Measurements from ENCODE around the gene COL6A3.

The COL6A3 gene

DNA sequence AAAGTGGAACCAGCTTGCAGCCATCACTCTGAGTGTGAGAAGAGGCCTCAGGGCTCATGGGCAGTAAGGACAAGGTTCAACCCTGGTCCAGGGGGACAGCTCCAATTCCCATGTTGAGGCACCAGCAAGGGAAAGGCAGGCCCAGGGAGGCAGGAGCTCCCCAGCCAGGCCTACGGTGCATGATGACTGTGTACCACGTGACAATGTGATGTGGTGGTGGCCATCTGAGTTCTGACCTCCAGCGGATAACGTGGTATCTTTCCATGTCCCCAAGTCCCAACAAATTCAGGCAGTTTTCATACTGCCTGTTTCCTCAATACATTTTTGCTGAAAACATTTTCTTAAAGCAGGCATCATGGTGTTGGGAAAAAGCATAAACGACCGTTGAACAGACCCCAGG, 36.1 kb upstream of the COL6A3 start:
- no peaks in the 10 kb centered on the region for H3K9me3 ChIP-seq (ENCODE audit: control insufficient read depth, low read depth, low read length)
- no peak overlapping the region for H3K27ac ChIP-seq (ENCODE audit: low read length)
- no peaks in the 10 kb centered on the region for H3K36me3 ChIP-seq (ENCODE audit: control insufficient read depth, low read depth, low read length)
- peaks cover 9% of the 10 kb centered on the region for H3K4me1 ChIP-seq (ENCODE audit: control insufficient read depth, low read depth, low read length)
- H3K4me3 ChIP-seq (ENCODE audit: low read length) = no peak overlapping the region
- no peak overlapping the region for H3K9ac ChIP-seq (ENCODE audit: low read length)
- H3K27me3 ChIP-seq (ENCODE audit: control insufficient read depth, insufficient read depth, low read length) = peaks cover 3% of the 10 kb centered on the region

DNA sequence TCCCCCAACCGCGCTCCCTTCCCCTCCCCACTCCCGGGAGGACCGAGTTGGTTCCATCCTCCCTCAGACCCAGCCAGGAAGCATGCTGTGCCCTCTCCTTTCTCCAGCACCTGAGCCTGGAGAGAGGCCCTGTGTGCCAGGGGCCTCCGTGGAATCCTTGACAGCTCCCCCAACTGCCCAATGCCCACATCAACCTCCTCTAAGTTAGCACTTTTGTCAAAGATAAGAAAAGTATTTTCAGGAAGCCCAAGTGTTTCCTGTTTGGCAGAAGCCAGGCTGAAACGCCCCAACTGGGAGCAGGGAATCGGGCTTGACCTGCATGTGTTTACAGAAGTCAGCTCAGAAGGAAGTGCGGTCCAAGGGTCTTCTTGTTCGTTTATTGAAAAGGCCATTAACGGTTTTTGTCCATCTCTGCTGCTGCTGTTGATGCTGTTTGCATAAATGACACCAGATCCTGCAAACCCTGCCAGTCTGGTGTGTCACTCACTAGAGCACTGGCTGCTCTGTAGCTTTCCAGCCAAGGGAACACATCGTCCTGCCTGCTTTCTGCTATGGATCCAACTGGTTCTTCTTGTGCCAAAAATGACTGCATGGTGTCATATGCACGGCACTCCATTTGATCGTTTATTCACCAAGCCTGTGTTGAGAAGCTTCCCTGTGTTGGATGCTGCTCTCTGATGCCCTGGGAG, 35.4 kb upstream of the COL6A3 start:
- peaks cover 9% of the 10 kb centered on the region for H3K4me1 ChIP-seq (ENCODE audit: control insufficient read depth, low read depth, low read length)
- H3K27ac ChIP-seq (ENCODE audit: low read length) = no peak overlapping the region
- H3K36me3 ChIP-seq (ENCODE audit: control insufficient read depth, low read depth, low read length) = no peaks in the 10 kb centered on the region

DNA sequence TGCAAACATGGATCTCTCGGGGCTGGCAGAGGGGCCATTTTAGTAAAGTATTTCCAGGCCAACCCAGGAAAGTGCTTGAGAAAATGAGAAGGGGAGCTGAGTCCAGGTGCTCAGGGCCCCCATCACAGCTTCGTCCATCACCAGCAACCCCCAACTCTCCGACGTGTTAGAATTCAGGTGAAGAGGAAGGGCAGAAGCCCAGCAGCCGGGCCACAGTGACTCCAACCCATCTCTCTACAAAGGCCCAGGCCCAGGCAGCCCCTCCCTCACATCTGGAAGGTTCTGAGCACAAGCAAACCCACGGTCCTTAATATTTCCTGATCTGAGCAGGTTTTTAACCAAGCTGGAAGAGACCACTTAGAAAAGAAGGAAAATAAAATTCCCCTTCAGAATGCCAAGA, 34.7 kb upstream of the COL6A3 start:
- Histone ChIP-seq H3K27ac (ENCODE audit: low read length) (no peak overlapping the region), H3K4me1 (ENCODE audit: control insufficient read depth, low read depth, low read length) (peaks cover 9% of the 10 kb centered on the region), H3K4me3 (ENCODE audit: low read length) (no peak overlapping the region), H3K9ac (ENCODE audit: low read length) (no peak overlapping the region), H3K27me3 (ENCODE audit: control insufficient read depth, insufficient read depth, low read length) (peaks cover 3% of the 10 kb centered on the region), H3K9me3 (ENCODE audit: control insufficient read depth, low read depth, low read length) (no peaks in the 10 kb centered on the region), H3K36me3 (ENCODE audit: control insufficient read depth, low read depth, low read length) (no peaks in the 10 kb centered on the region)

More for the DNA sequence above, 35.4 kb upstream of the COL6A3 start:
- Histone ChIP-seq H3K4me3 (ENCODE audit: low read length) (no peak overlapping the region), H3K27me3 (ENCODE audit: control insufficient read depth, insufficient read depth, low read length) (peaks cover 3% of the 10 kb centered on the region), H3K9ac (ENCODE audit: low read length) (no peak overlapping the region), H3K9me3 (ENCODE audit: control insufficient read depth, low read depth, low read length) (no peaks in the 10 kb centered on the region)

DNA sequence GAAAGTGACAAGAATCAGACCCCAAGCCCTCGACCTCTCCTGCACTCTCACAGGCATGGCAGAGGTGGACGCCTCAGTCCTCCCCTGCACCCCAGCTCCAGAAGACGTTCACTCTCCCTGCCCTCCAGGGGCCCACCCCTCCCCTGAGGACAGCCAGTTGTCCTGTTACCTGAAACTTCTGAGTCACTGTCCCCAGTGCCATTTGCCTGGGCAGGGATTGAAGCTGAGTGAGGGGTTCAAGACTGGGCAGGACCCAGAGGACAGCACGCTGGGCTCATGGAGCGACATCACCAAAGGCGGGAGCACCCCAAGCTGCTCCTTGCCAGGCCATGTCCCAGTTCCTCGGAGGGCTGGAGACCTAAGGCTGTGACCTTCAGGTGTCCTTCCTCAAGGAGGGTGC, 34.2 kb upstream of the COL6A3 start:
- no peak overlapping the region for H3K4me3 ChIP-seq (ENCODE audit: low read length)
- peaks cover 3% of the 10 kb centered on the region for H3K27me3 ChIP-seq (ENCODE audit: control insufficient read depth, insufficient read depth, low read length)

DNA sequence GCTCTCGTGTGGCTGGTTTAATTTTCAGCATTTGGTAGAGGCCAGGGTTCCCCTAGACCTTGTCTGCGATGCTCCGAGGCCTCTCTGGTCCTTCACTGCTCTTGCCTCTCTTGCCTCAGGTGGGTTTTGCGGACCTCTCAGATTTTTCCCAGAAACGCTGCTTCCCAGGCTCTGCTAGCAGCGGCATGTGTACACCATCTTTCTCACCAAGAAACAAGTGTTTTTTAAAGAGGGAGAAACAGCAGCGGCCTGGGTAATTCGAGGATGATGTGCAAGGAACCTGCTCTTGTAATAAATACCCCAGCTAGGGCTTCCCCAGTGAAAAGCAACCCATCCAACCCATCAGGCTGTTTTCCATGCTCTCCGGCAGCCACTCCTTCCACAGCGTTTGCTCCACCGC, 33.5 kb upstream of the COL6A3 start:
- H3K4me3 ChIP-seq (ENCODE audit: low read length) = no peak overlapping the region

More for the DNA sequence above, 34.2 kb upstream of the COL6A3 start:
- Histone ChIP-seq H3K4me1 (ENCODE audit: control insufficient read depth, low read depth, low read length) (peaks cover 9% of the 10 kb centered on the region), H3K36me3 (ENCODE audit: control insufficient read depth, low read depth, low read length) (no peaks in the 10 kb centered on the region), H3K27ac (ENCODE audit: low read length) (no peak overlapping the region), H3K9me3 (ENCODE audit: control insufficient read depth, low read depth, low read length) (no peaks in the 10 kb centered on the region), H3K9ac (ENCODE audit: low read length) (no peak overlapping the region)

DNA sequence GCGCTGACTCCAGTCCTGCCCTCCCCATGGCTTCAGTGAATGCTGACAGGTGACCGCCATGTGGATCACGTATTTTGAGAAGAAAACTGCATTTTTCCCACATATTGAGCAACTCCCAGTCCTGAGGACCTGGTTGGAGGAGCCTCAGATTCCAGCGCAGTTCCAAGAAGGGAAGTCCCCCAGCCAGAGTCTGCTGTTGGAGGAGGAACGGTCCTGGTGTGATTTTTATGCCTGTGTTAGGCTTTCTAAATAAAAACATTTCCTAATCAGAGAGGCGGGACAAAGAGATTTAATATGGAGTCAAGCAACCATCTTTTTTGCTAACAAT, 32.3 kb upstream of the COL6A3 start:
- Histone ChIP-seq H3K9ac (ENCODE audit: low read length) (no peak overlapping the region), H3K27ac (ENCODE audit: low read length) (no peak overlapping the region), H3K4me3 (ENCODE audit: low read length) (no peak overlapping the region), H3K36me3 (ENCODE audit: control insufficient read depth, low read depth, low read length) (no peaks in the 10 kb centered on the region), H3K9me3 (ENCODE audit: control insufficient read depth, low read depth, low read length) (no peaks in the 10 kb centered on the region), H3K4me1 (ENCODE audit: control insufficient read depth, low read depth, low read length) (peaks cover under 1% of the 10 kb centered on the region), H3K27me3 (ENCODE audit: control insufficient read depth, insufficient read depth, low read length) (no peaks in the 10 kb centered on the region)

More for the DNA sequence above, 33.5 kb upstream of the COL6A3 start:
- Histone ChIP-seq H3K27me3 (ENCODE audit: control insufficient read depth, insufficient read depth, low read length) (peaks cover under 1% of the 10 kb centered on the region), H3K9ac (ENCODE audit: low read length) (no peak overlapping the region), H3K9me3 (ENCODE audit: control insufficient read depth, low read depth, low read length) (no peaks in the 10 kb centered on the region), H3K36me3 (ENCODE audit: control insufficient read depth, low read depth, low read length) (no peaks in the 10 kb centered on the region), H3K4me1 (ENCODE audit: control insufficient read depth, low read depth, low read length) (peaks cover 9% of the 10 kb centered on the region), H3K27ac (ENCODE audit: low read length) (no peak overlapping the region)

DNA sequence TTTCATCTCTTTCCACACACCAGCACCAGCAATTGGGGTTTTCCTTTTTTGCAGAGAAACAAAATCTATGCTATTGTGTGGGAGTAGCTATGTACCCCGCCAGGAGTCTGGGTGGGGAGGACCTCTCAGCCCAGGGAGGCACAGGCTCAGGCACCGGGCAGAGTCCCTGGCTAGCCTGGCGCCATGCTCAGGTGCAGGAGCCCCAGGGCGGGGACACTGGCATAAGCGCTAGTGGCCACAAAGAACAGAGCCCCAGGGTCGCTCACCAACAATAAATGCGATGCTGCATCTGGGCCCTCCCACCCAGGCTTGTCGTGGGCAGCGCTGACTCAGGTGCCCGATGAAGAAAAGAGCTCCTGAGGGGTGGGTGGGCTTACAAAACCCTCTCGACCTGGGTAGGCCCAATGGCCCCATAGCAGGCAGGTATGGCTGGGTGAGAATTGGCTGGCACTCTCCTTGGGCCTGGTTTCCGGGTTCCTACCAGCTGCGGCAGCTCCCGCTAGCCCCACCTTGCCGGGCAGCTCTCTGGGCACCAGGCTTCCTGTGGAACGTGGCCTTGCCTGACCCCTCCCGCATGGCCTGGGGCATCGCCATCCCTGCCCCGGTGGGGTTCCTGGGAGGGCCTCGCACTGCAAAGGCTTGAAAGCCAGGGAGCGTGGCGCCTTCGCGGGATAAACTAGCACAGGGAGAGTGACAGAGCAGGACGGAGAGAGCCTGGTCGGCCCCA, 31.8 kb upstream of the COL6A3 start:
- Histone ChIP-seq H3K27ac (ENCODE audit: low read length) (no peak overlapping the region), H3K4me1 (ENCODE audit: control insufficient read depth, low read depth, low read length) (no peaks in the 10 kb centered on the region), H3K4me3 (ENCODE audit: low read length) (no peak overlapping the region), H3K9me3 (ENCODE audit: control insufficient read depth, low read depth, low read length) (no peaks in the 10 kb centered on the region), H3K9ac (ENCODE audit: low read length) (no peak overlapping the region), H3K36me3 (ENCODE audit: control insufficient read depth, low read depth, low read length) (no peaks in the 10 kb centered on the region), H3K27me3 (ENCODE audit: control insufficient read depth, insufficient read depth, low read length) (no peaks in the 10 kb centered on the region)

DNA sequence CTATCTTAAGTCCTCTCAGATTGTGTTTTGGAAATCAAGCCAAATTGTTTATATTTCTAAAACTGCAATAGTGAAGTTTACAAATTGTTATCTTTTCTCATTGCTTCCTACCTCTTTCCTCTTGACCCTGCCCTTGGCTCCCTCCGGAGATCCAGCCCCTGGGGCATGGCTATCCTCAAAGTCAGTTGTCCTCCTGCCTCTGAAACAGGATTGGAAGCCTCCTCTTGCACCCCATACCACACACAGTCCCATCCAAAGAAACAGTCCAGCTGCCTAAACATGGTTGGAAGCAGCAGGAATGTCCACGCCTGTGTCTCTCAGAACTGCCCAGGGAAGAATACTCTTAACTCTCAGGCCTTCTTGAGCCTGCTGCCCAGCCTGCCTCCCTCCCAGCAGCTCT, 30.1 kb upstream of the COL6A3 start:
- H3K36me3 ChIP-seq (ENCODE audit: control insufficient read depth, low read depth, low read length) = no peaks in the 10 kb centered on the region
- H3K4me3 ChIP-seq (ENCODE audit: low read length) = no peak overlapping the region
- no peak overlapping the region for H3K27ac ChIP-seq (ENCODE audit: low read length)

DNA sequence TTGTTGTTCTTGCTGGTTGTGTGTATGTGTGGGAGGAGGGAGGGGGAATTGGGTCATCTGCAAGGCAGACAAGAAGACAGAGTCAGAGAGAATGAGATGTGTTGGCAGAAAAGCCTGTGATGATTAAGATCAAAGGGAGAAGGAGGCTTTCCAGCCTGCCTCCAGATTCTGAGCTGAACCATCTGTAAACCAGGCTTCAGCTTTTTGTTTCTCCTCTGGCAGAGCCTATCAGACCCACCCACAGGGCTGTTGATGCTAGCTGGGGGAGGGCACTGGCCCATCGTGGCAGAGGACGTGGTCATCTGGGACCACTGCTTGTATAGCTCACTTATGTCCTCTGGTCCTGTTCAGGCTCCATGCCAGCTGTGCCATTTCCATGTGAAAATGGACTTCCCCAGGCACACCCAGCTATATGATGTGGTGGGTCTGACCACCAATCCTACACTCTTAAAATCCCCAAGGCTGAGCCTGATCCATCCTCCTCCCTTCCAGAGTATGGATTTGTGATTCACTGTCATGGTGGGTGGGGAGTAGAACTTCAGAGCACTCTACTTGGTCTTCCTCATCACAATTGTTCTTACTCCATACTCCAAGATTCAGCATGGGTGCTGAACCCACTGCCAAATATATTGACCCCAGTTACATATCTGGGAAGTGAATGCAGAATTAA, 27.8 kb upstream of the COL6A3 start:
- H3K4me1 ChIP-seq (ENCODE audit: control insufficient read depth, low read depth, low read length) = peaks cover 12% of the 10 kb centered on the region
- H3K9me3 ChIP-seq (ENCODE audit: control insufficient read depth, low read depth, low read length) = no peaks in the 10 kb centered on the region
- H3K9ac ChIP-seq (ENCODE audit: low read length) = no peak overlapping the region
- no peak overlapping the region for H3K27ac ChIP-seq (ENCODE audit: low read length)
- no peaks in the 10 kb centered on the region for H3K27me3 ChIP-seq (ENCODE audit: control insufficient read depth, insufficient read depth, low read length)
- no peak overlapping the region for H3K4me3 ChIP-seq (ENCODE audit: low read length)
- no peaks in the 10 kb centered on the region for H3K36me3 ChIP-seq (ENCODE audit: control insufficient read depth, low read depth, low read length)

More for the DNA sequence above, 30.1 kb upstream of the COL6A3 start:
- H3K9me3 ChIP-seq (ENCODE audit: control insufficient read depth, low read depth, low read length) = no peaks in the 10 kb centered on the region
- H3K9ac ChIP-seq (ENCODE audit: low read length) = no peak overlapping the region
- no peaks in the 10 kb centered on the region for H3K27me3 ChIP-seq (ENCODE audit: control insufficient read depth, insufficient read depth, low read length)
- no peaks in the 10 kb centered on the region for H3K4me1 ChIP-seq (ENCODE audit: control insufficient read depth, low read depth, low read length)

DNA sequence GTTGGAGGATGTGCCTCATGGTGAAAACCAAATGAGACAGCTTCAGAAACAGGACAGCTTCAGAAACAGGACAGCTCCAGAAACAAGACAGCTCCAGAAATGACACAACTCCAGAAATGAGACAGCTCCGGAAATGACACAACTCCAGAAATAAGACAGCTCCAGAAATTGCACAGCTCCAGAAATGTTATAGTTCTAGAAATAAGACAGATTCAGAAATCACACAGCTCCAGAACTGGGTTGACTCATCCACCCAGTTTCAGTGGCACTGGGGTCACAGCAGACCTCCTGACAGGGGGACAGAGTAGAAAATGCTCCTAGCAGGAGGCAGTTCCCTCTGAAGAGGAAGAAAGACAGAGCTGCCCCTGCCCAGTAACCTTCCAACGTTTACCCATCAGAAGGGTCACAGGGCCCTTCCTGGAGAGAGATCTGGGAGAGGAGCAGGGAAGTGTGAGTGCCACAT, 26.9 kb upstream of the COL6A3 start:
- Histone ChIP-seq H3K27ac (ENCODE audit: low read length) (no peak overlapping the region), H3K9me3 (ENCODE audit: control insufficient read depth, low read depth, low read length) (no peaks in the 10 kb centered on the region), H3K36me3 (ENCODE audit: control insufficient read depth, low read depth, low read length) (no peaks in the 10 kb centered on the region), H3K4me1 (ENCODE audit: control insufficient read depth, low read depth, low read length) (peaks cover 12% of the 10 kb centered on the region), H3K9ac (ENCODE audit: low read length) (no peak overlapping the region), H3K27me3 (ENCODE audit: control insufficient read depth, insufficient read depth, low read length) (no peaks in the 10 kb centered on the region), H3K4me3 (ENCODE audit: low read length) (no peak overlapping the region)

DNA sequence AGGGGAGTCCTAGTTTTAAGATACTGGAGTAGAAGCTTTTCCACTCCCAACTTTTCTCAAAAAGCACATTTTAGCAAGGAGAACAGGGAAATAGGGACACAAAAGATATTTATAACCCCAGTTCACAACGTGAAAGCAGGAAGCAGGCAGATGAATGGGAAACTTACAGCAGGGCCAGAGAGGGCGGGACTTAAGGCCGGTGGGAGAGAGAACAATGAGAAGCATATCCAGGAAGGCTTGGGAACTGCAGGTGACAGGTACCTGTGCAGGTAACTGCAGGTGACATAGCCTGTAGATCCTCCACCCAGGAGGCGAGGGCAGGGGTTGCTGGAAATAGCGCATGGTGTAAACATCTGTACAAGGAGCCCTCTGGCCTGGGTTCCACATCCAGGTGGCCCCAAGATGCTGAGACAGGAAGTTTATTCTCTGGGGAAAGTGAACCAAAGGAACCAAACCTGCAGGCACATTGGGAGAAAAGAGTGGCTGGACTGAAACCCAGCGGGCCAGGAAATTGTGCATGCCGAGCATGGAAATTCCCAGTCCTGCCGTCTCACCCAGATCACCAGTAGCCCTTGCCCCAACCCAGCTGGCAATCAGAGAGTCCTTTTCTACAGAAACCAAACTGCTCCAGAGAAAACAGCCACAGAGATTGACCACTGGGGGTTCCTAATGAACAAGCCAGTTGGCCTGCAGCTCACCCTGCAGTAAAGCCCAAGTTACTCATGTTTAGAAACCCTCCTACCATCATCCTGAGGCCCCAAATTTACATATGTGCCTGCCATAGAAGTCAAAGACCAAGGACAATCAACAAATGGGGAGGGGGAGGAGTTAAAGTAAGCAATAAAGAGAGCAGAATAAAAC, 24.3 kb upstream of the COL6A3 start:
- no peak overlapping the region for H3K27ac ChIP-seq (ENCODE audit: low read length)

More for the DNA sequence above, 24.3 kb upstream of the COL6A3 start:
- H3K9ac ChIP-seq (ENCODE audit: low read length) = no peak overlapping the region
- H3K4me3 ChIP-seq (ENCODE audit: low read length) = no peak overlapping the region
- no peaks in the 10 kb centered on the region for H3K27me3 ChIP-seq (ENCODE audit: control insufficient read depth, insufficient read depth, low read length)
- no peaks in the 10 kb centered on the region for H3K36me3 ChIP-seq (ENCODE audit: control insufficient read depth, low read depth, low read length)
- no peaks in the 10 kb centered on the region for H3K9me3 ChIP-seq (ENCODE audit: control insufficient read depth, low read depth, low read length)
- H3K4me1 ChIP-seq (ENCODE audit: control insufficient read depth, low read depth, low read length) = peaks cover 17% of the 10 kb centered on the region

Data from iPS-18a (cell line).